Spleen (tissue), 11 donors: ENCODE measurements around the gene UBA6. TPM values are rescaled to one million over a fixed set of nuclear protein-coding genes. Genes with fewer than 3 reads are reported as not detected.

ENCODE experiments used
- polyA plus RNA-seq, 3 donors: library from polyadenylated mRNA; stranded (reverse); fragments of 200-250 nt; gene quantifications; one replicate each; pipeline ENCODE4 v1.2.1, GENCODE V29; 2013
- small RNA-seq, 4 donors: library from RNA; depleted of rRNA; stranded (forward); fragments of <200 nt; gene quantifications; one replicate each; pipeline ENCODE3, GENCODE V24; 2016
- total RNA-seq, 7 donors: library from RNA; depleted of rRNA in 3 of 7; stranded (reverse); fragments of >200 nt in 3 of 7; fragmentation: NEBNext Ultra II Directional in 4 of 7; extraction: Animal tissue kit (Norgen Biotek cat#: 25700) in 4 of 7; gene quantifications; one replicate each; pipeline versions ENCODE4 v1.1.0 to v1.2.1, GENCODE V29; 2016 to 2021
- donor health status: healthy with polysubstance abuse.
- donor health status: DM: no; HTN: no; CAD: no; lungs with moderate emphysema.
- donor health status: DM: no; HTN: no; CAD: no.
- donor health status: Bipolar disorder and iron deficiency.
- donor health status: healthy.
- donor health status: DM: no; HTN: no; CAD: no.
- donor health status: DM: yes; HTN: yes; CAD: no.

The UBA6 gene
- total and polyA plus RNA-seq, 10 donors = 5.8 to 144 (median 64.7) TPM

Small RNA genes lying within 50 kb of the gene (small RNA-seq; reads per million reads assigned to genes)
- gene AC096720.1 (0 reads per million in 4 donors), gene RF00091 (0 reads per million in 4 donors)

Other genes with a start within 250 kb of the UBA6 start
- 10 to 100 TPM; 32.5 to 60.2 (median 43.3) TPM for gene CENPC, start 155.7 kb downstream of the UBA6 start, total RNA-seq
- gene CENPC, start 155.7 kb downstream of the UBA6 start, polyA plus RNA-seq = 1 to 10 TPM; 5.4 to 7.1 (median 6.4) TPM
- gene STAP1, start 142.4 kb downstream of the UBA6 start, total RNA-seq = 10 to 100 TPM; 22.3 to 40.1 (median 24.2) TPM
- gene STAP1, start 142.4 kb downstream of the UBA6 start, polyA plus RNA-seq = 10 to 100 TPM; 37.8 to 74.1 (median 60.3) TPM
- gene GNRHR, start 53.2 kb upstream of the UBA6 start, total RNA-seq = under 1 TPM in 1 of 7 donors, not detected in 6; 0.37 TPM
- not detected for gene GNRHR, start 53.2 kb upstream of the UBA6 start, polyA plus RNA-seq
- not detected for gene TMPRSS11D, start 182.8 kb upstream of the UBA6 start, total RNA-seq
- under 1 TPM in 2 of 3 donors, not detected in 1; 0.02 to 0.06 TPM for gene TMPRSS11D, start 182.8 kb upstream of the UBA6 start, polyA plus RNA-seq